DOHH2 (cell line): ENCODE results near the gene RPL18.

Experiments used
- CTCF ChIP-seq: fragments of 200-600 bp; sonication (generic); IDR thresholded peaks from one replicate; pipeline ENCODE4 v1.5.1; 2014; ENCODE audit warnings: antibody characterized with exemption, mild to moderate bottlenecking, low read depth, low read length; ENCODE audit not compliant: poor library complexity, severe bottlenecking
- EZH2phosphoT487 ChIP-seq: fragments of 200-600 bp; sonication (generic); IDR thresholded peaks from 2 replicates; pipeline ENCODE4 v1.6.1; 2017; ENCODE audit warnings: borderline replicate concordance, mild to moderate bottlenecking, antibody characterized with exemption, low read length, moderate library complexity, mixed read lengths

- TF ChIP-seq CTCF = no peak
- no peak for TF ChIP-seq EZH2phosphoT487
Observed at GRCh38 chr19:48598996-48599700, 19.8 kb downstream of the RPL18 start.
